GM19372 (cell line): ENCODE measurements around the gene TSPAN8.
"Not testable (repeated sequence)": the region's sequence is repeated elsewhere in the genome, so short reads cannot be mapped to it uniquely, and the experiment has no call there.

Experiments
- ATAC-seq: cut with Tn5 transposase; IDR thresholded peaks from one replicate; pipeline ENCODE4 v1.9.1; 2021; ENCODE audit warnings: mild to moderate bottlenecking, low read depth, moderate library complexity; ENCODE audit not compliant: unreplicated experiment

TSPAN8 gene

DNA sequence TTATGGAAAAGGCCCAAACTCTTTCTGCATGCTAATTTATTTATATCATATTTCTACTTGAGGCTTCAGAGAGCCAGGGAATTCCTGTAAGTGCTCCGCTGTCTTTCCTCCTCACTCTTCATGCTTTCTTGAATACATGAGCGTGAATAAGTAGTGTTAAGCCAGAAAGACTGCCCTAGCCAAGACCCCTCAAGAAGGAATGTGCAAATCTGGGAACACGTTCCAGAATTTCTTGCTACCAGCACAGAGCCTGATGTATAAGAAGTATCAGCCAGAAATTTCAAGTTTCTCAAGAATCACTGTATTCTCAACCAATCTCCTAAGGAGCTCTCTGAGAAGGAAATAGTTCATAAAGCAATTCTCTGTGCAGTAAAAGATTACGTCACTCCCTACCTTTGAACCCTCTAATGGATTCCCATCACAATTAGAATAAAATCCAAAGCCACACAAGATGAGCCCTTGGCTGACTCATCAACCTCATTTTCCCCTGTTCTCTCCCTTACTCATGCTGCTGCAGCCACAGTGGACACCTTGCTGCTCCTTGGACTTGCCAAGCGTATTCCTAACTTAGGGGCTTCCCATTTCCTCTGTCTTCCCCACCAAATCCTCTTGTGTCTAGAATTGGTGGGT, 6.9 kb upstream of the TSPAN8 start:
- no peak for ATAC-seq

DNA sequence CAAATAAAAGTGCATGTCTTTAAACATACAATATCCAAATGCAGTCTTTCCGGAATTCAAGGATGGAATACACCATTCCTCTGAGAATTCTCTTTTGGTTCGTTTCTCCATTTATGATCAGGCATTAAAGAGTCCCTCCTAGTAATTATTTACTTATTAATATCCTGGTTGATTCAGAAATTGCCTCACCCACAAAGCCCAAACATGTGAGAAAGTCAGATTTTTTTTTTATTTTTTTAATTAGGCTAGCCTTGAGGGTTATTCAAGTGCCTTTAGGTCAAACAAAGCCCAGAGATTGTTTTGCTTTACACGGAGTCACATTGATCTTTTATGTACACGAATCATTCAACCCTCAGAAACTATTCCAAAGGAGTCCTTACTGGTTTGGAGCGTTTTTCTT, 6.4 kb upstream of the TSPAN8 start:
- no peak for ATAC-seq

DNA sequence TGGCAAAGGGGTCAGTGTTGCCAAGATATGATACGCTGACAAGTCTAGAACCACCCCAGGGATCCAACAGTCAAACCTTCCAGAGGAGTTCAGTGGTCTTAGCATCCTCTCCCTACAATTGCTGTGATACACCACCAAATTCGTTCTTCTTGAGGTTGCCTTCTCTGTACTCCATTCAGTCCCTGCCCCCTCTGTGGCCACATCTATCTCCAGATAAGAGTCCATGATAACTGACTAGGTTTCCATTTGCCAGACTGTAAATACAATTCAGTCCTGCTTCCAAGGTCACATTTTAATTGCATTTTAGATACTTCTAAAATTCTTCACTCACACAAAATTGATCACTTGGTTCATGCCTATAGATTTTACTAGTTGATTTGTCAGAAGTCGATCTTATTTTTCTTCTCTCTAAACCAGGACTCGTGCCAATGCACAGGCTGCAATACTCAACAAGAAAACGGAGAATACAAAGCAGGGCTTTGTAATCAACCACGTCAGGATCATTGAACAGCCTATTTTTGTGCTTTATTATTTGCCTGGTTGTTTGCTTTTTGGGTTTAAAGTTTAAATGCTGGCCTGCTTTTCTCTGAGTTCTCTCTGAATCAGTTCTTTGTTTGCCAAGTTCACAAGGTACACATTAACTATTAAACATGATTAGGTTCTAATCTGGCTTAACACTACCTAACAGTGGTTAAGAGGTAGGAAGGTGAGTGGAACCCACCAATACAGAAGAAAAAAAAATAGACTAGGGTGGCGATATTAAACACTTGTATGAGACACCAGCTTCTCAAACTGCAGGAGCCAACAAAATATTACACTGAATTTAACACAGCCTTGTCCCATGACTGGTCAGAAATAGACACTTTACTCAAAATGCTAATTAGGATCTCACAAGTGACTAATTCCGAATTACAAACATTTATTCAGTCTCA, 5.3 kb upstream of the TSPAN8 start:
- no peak for ATAC-seq

DNA sequence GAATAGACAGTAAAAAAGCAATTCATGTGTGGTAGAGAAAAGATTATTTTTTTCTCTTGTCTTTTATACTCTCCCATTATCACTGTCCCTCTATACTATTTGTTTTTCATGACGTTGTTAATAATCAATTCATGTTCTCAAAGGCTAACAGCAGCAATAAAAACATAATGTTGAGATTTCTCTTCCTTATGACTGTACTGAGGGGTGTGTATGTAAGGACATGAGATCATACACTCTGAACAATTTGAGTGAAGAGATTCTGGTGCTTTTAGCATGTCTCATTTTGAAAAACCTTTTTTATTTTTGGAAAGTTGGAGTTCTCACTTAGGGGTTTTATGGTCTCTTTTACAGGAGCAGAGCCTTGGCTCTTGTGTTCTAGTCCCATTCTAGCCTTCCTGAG, 3.8 kb upstream of the TSPAN8 start:
- ATAC-seq = no peak

DNA sequence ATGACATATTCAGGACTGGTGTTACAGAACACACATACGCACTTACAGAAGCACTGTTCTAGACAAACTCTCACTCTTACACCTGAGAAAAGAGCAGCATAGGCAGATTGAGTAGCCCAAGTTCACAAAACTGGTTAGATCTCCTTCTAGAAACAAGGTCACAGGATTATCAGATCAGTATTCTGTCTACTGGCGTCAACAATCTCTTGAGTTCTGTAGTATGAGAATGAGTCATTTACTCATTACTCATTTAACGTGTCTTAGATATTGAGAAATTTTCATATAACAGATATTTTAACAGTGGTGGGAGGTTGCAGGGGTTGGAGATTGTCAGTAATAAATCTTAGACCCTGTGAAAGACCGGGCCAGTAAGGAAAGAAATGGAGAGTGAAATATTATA, 2.8 kb upstream of the TSPAN8 start:
- no peak for ATAC-seq

DNA sequence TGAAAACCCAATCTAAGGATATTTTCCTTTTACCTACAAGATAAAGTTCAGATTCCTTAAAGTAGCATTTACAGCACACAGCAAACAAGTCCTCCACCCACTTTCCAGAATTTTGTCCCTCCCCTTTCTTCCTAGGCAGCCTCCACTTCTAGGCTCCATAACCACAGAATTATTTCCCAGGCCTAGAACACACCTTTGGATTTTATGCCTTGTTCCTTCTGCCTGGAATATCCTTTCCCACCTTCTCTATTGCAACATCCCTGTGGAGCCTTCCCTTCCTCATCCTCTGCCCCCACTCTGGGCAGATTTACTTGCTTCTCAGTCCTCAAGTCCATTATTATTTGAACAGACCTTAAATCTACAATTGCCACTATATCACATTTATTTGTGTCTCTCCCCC, 2.1 kb upstream of the TSPAN8 start:
- ATAC-seq = no peak

DNA sequence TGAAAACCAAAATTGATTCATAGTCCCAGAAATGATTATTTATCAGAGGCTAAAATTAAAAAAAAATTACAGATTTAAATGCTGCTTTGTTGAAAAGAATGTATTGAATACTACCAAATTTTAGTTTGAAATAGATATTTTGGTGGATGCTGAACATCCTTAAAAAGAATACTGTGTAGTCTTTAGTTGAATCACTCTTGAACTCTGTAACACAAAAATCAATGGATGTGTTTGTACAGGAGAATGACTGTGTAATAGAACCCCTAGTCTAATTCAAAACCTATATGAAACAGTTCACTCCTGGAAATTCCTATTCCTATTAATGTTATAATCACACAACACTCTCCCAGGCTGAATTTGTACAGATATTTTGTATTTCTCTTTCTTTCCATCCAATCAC, 1.5 kb upstream of the TSPAN8 start:
- no peak for ATAC-seq

DNA sequence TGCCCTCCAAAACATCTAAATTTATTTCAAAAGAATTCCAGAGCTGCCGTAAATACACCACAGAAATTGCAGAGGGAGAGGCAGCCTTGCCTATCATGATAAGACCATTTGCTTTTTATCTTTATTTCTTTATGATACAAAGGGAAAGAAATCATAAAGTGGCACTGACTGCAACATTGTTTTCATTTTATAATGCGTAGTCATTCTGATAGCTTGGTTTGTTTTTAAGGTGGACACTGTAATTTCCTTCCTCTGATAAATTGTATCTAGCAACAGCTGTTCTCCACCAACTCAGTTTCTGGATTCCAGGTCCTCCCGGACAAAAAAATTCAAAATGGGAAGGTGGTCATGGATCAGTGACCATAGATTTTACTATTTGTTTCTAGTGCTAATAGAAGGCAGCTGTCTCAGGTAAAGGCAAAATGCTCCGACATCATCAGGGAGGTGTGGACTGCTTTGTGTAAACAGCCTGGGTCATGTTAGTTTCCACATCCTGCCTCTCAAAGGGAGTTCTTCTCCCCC, 623 bp upstream of the TSPAN8 start:
- no peak for ATAC-seq

DNA sequence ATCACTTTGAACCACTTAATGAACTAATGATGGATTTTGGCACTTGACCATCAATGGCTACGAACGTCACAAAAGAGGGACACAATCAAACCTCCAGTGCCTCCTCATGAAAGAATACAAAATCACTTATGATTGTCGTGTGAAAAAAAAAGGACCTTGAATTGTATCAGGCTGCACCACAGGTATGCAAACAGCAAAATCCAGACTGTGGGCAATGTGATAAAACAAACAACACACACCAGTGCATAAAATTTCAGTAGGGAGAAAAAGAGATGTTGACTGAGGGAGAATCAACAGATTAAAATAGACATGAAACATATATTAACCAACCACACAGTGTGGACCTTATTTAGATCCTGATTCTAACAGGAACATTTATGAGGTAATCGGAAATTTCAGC, 2.6 kb downstream of the TSPAN8 start:
- no peak for ATAC-seq

DNA sequence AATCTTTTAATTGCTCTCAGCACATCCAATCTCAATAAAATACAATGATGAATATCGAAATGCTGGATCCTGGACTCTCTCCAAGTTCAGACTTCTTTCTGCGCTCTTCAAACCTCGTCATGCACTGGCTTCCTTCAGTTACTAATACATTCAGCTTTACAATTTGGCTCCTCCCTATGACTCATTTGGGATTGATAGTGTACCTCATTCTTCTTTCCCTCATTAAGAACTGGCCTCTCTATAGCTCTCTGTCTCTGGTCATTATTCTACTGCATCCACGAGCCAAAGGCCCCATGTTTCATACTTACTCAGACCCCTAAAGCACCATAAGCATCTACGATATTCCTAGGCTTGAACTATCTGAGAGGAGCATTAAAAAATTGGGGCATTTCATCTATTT, 4.9 kb downstream of the TSPAN8 start:
- no peak for ATAC-seq

DNA sequence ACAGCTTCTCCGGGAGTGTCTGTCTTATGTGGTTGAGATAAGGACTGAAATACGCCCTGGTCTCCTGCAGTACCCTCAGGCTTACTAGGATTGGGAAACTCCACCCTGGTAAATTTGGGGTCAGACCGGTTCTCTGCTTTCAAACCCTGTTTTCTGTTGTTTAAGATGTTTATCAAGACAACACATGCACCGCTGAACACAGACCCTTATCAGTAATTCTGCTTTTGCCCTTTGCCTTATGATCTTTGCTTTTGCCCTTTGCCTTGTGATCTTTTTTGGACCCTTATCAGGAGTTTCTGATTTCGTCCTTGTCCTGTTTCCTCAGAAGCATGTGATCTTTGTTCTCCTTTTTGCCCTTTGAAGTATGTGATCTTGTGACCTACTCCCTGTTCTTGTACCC, 7.8 kb downstream of the TSPAN8 start:
- ATAC-seq = not testable (repeated sequence)

DNA sequence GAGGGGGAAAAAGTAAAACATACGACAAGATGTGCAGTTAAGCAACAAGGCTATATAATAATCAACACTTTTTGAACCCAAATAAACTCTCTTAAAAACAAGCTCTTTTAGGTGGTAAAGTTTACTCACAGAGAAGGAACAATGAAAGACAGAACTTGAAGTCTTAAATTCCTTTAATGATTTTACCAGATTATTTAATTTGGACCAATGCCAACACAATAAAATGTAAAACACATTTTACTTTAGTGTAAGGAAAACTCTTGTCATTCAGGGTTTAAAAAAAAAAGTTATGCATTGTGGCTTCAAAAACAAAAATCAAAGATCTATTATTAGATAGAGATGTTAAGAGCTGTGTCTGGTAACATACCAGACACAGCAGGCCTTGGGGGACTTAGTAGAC, 13.1 kb downstream of the TSPAN8 start:
- no peak for ATAC-seq

DNA sequence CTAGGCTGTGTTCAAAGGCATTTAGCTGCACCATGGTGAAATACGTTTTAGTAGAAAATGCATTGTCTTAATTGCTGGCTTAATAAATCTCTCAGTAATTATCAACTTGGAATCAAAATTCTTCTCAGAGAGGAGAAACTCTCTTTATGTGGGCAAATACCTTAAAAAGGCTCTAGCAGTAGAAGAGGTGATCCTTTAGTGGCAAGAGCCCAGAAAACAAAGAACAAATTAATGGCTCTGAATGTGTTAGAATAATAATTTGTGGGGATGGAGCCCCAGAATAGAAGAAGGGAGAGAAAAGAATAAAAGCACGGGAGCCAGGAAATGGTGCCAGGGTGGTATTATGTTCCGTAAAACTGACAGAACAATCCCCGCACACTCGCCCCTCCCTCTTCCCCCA, 14.8 kb downstream of the TSPAN8 start:
- no peak for ATAC-seq

DNA sequence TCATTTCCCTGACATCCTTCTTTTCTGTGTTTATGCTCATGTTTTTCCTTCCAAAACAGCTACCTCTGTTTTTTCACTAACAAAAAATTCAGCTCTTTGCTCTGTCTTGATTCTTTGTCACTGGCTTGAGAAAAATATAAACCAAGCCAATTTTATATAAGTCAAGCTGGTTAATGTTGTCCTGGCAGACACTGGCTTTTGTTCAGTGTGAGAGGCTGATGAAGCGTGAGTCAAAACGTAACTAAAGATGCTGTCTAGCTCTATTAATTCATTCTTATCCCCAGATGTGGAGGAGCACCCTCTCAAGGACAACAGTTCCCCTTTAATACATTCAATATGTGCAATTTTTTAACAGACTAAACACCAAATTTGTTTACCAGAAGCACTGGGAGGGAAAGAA, 15.8 kb downstream of the TSPAN8 start:
- no peak for ATAC-seq

DNA sequence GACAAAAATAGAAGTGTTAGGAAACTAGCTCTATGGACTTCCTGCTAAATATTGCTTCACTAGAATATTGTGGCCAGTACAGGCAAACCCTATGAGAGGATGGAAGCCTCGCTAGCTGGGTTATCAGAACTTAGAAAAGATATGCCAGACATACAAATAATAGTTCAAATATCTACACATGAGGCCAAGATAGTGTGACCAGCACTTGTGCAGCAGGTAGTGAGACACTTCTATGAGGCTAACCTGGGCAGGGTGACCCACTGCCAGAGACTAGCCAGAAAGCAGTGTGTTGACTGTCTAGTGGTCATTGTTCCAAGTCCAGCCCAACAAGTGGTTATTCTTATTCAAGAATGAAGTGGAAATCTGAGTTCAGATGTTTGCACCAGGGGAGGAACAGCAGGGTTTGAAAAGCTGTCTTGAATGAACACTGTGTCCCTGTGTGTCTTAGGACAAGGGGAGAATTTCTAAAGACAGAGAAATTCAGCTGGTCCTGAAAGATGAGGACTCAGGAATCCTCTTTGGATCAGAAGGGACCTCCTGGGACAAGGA, 16.3 kb downstream of the TSPAN8 start:
- no peak for ATAC-seq

DNA sequence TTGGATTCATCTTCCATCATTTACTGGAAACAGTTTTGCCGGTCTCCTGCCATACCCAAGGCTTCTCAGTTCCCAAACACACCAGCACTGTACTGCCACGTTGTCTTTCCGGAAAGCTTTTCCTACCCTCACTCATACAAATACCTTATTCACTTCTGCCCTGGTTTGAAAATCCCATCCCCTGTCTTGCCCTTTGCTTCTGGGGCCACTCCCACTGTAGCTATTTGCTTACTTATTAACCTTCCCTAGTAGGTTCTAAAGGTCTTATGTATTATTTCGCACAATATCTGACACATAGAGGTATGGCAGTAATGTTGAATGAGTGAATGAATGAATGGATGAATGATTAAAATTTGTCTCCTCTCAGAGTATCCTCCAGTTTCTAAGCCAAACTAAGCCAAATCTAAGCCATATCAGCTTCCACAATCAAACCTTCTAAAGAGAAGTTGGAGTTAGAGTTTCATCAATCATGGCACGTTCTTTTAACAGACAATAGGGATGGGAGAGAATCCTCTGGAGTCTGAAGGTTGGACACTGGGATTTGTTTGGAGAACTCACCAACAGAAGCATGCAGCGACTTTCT, 18.6 kb downstream of the TSPAN8 start:
- no peak for ATAC-seq

DNA sequence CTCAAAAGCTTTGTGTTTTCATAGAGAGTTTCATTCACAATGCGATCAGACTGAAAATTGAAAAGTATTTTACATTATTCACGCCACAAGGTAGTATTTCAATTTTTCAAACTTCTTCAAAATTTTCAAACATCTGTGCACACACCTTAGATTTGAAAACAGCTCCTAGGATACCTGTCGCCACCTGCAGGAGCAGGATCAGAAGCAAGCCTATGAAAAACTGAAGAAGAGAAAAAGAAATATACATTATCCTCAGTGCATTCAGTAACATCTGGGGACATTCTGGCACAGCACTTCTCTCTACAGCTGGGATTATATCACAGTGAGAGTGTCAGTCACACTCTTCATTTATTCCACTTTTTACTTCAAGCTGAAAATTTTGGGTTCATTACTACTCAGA, 19.8 kb downstream of the TSPAN8 start:
- no peak for ATAC-seq

DNA sequence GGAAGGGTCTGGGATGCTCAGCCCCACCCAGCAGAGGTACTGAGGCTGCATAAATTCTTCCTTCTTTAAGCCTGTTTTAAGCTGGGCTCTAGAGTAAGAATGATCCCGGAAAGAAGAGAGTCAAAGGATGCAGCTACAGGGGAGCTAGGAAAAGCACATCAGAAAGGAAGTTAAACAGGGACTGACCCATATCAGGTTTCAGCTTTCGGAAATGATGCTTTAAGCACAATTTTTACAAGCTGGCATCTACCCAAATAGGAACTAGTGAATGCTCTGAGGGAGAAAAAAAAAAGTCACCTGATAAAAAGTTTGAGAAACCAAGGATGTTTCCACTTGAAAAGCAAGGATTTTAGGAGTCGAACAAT, 22.0 kb downstream of the TSPAN8 start:
- no peak for ATAC-seq

DNA sequence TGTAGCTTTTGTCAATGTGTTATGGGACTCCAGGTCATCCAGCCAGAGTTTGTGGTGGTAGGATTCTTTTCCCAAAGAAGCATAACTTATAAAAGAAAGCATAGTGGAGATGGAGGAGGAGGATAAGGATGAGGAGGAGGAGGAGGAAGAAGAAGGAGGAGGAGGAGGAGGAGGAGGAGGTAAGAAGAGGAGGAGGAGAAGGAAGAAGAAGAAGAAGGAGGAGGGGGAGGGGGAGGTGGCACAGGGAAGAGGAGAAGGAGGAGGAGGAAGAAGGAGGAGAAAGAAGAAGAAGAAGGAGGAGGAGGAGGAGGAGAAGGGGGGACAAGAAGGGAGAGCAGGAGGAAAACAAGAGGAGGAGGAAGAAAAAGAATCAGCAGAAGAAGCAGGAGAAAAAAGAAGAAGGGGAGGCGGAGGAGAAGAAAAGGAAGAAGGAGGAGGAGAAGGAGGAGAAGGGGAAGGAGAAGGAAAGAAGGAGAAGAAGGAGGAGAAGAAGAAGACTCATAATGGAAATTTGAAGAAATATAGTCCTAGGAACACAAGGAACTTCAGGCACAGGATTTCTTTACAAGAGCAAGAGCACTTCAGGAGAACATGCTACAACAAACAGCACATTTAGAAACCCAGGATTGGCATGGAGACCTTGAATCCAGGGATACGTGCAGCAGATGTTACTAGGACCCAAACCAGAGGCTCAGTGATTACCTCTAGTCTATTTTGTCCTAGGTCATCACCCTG, 22.6 kb downstream of the TSPAN8 start:
- ATAC-seq = no peak

DNA sequence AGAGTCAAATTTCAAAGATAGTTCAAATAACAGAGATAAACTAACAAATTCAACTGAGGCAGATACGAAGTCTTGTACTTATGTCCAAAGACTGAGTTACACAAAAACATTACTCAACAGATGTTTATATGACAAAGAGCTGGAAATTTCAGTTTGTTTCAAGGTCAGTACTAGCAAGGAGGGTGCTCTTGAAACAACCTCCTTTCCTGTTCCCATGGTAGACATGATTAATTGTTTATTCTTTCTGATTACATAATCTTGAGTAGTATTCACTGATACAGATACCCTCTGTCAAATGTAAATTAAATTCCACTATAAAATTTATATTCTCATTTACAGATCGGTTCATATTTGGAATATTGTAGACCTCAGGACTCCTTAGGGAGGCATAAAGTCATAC, 23.4 kb downstream of the TSPAN8 start:
- ATAC-seq = no peak
